GM23248 (cell line): ENCODE results near the gene CEACAM21.

Source experiments
- EZH2 ChIP-seq: fragments of 200-600 bp; sonication (generic); IDR thresholded peaks from 2 replicates; pipeline ENCODE4 v1.6.1; 2018; ENCODE audit warnings: antibody characterized with exemption, mild to moderate bottlenecking; ENCODE audit not compliant: insufficient read depth, poor library complexity, severe bottlenecking
- EZH2phosphoT487 ChIP-seq: fragments of 200-600 bp; sonication (generic); IDR thresholded peaks from 2 replicates; pipeline ENCODE4 v1.6.1; 2018; ENCODE audit warnings: antibody characterized with exemption, moderate library complexity, mild to moderate bottlenecking, low read depth; ENCODE audit not compliant: insufficient read depth

- TF ChIP-seq EZH2 (no peak), EZH2phosphoT487 (no peak)
These were observed 45.1 kb upstream of the CEACAM21 start for GRCh38 chr19:41530761-41531301.
